HG02884 (cell line): ENCODE data around the gene SAXO1.

Source experiments
- ATAC-seq: cut with Tn5 transposase; IDR thresholded peaks from one replicate; pipeline ENCODE4 v1.9.1; 2021; ENCODE audit warnings: mild to moderate bottlenecking, moderate library complexity; ENCODE audit not compliant: unreplicated experiment

Gene SAXO1, protein sequence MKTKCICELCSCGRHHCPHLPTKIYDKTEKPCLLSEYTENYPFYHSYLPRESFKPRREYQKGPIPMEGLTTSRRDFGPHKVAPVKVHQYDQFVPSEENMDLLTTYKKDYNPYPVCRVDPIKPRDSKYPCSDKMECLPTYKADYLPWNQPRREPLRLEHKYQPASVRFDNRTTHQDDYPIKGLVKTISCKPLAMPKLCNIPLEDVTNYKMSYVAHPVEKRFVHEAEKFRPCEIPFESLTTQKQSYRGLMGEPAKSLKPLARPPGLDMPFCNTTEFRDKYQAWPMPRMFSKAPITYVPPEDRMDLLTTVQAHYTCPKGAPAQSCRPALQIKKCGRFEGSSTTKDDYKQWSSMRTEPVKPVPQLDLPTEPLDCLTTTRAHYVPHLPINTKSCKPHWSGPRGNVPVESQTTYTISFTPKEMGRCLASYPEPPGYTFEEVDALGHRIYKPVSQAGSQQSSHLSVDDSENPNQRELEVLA

GRCh38 chr9:19033015-19033414 is at the start of gene SAXO1:
TSS of gene SAXO1 (minus strand) at chr9:19033209. CDS start at chr9:19032908, 301 bp downstream.
- ATAC-seq: no peak

DNA sequence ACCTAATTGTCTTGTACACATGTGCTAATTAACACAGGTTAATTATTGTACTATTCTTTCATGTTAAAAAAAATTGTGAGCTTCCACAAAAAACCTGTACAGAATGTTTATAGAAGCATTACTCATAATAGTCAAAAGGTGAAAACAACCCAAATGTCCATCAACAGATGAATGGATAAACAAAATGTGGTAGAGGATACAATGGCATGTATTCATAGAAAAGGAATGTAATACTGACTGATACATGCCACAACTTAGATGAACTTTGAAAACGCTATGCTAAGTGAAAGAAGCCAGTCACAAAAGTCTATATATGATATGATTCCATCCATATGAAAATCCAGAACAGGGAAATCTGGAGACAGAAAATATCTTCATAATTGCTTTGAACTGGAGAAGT is 41.8 kb upstream of the SAXO1 start:
- no peak for ATAC-seq

DNA sequence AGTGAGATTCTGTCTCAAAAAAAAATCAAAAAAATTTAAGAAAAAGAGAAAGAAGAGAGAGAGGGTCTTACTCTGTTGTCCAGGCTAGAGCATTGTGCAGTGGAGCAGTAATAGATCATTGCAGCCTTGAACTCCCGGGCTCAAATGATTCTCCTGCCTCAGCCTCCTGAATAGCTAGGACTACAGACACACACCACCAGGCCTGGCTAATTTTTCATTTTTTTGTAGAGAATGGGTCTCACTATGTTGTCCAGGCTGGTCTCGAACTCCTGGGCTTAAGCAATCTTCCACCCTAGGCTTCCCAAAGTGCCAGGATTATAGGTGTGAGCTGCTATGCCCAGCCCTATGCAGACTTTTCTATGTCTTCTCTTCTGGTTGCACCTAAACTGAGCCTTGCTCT is 41.2 kb upstream of the SAXO1 start:
- ATAC-seq: no peak

DNA sequence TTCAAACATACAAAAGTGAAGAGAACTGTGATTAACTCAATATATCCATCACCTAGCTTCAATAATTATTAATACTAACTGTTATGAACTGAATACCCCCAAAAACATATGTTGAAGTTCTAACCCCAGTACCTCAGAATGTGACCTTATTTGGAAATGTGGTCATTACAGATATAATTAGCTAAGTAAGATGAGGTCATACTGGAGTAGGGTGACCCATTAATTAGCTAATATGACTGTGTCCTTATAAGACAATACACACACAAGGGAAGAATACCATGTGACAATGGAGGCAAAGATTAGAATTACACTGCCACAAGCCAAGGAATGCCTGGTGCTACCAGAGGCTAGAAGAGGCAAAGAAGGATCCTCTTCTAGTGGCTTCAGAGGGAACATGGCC is 24.0 kb upstream of the SAXO1 start:
- no peak for ATAC-seq

DNA sequence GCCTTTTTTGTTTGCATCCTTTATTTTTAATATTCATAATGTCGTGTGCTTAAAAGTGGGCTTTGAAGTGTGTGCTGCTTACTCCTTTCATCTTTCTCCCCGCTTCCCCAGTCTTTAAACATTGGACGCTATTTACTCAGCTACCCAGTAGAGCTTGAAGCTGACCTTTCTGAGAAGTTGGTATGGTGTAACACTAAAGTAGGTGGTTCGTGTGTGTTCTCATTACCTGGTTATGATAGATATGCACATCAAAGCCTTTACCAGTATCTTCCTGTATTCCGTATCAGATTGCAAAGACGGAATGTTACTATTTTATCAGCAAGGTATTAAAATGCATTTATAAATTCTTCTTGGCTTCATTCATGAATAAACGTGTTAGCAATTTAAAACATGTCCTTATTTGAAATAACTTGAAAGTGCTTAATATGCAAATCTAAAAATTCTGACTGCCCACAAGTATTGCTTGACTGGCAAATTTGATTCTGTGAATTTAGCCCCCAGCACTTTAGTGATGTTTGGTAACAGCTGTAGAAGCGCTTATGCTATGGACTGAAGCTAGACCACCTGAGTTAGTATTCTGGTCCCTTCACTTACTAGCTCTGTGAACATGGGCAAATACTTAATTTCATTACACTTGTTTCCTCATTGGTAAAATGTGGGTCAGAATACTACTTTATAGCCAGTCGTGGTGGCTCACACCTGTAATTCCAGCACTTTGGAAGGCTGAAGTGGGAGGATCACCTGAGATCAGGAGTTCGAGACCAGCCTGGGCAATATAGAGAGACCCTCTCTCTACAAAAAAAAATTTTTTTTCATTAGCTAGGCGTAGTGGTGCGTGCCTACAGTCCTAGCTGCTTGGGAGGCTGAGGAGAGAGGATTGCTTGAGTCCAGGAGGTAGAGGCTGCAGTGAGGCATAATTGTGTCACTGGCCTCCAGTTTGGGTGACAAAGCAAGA is 17.9 kb upstream of the SAXO1 start:
- no peak for ATAC-seq

GRCh38 chr9:19049917-19050636 is 17.1 kb upstream of the SAXO1 start:
- ATAC-seq: no peak

DNA sequence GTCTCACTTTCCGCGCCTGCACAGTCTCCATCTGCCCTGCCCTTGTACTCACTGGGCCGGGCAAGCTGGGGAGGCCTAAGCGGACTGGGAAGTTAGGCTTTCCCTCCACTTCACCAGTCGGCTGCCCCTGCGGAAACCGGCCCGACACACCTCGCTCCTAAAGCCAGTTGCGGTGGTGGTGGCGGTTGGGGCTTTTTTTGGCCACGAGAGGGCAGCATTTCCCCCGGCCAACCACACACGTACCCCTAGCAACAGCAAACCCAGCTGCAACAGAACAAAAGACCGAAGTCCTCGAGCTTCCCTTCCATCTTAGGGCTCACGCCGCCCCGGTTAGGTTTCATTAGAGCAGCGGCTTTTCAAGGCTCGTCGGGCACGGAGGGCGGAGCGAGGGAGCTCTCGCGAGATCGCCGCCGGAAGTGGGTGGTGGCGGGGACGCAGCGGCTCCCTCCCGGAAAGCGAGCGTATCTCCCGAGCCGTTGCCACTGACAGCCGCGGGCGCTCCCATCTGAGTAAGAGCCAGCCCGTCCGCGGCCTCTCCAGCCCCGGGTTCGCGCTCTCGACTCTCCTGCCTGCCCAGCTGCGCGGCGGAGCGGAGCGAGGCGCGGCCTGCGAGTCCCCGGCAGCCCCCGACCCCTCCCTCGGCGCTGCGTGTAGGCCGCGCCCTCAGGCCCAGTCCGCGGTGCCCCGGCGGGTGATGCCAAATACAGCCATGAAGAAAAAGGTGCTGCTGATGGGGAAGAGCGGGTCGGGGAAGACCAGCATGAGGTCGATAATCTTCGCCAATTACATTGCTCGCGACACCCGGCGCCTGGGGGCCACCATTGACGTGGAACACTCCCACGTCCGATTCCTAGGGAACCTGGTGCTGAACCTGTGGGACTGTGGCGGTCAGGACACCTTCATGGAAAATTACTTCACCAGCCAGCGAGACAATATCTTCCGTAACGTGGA is 16.2 kb upstream of the SAXO1 start, which contains the start of gene RRAGA:
RRAGA (plus strand) TSS at position 462 of the 951 bp plus-strand sequence; CDS start at position 695, 233 bp downstream.
- ATAC-seq: peak; percentile 85

GRCh38 chr9:19036611-19037010 is 3.6 kb upstream of the SAXO1 start:
- ATAC-seq: no peak

DNA sequence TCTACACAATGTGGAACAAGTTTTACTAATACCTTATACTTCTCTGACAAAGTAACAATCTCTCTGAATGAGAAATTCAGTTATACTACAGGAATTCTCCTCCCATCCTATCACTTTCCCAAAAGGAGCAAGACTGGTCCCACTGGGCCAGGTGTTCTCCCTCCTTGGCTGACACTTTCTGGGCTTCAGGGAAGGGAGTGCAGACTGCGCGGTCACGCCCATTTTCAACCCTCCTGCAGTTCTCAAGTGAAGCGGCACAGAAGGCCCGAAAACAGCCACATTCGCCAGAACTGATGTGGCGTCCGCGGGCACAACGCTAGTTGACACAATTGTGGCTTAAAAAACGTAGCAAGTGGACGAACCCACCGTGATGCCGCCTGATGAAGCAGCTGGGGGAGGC is 603 bp downstream of the SAXO1 start:
- ATAC-seq: no peak

DNA sequence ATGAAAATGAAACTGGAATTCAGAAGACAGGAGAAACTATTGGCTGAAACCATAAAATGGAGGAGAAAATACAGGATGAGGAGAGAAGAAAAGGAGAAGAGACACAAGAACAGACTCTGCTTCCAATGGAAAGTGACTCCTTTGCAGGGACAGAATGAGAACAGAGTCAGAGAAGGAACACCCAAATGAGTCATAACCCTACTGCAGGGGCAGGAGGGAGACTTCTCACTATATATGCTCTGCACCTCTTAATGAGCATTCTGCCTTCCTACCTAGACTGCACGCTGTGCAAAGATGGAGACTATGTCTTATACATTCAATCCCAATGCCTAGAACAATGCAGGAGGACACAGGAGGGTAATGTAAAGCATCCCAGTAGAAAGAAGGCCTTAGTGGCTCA is 2.1 kb downstream of the SAXO1 start:
- ATAC-seq: peak; percentile 89

DNA sequence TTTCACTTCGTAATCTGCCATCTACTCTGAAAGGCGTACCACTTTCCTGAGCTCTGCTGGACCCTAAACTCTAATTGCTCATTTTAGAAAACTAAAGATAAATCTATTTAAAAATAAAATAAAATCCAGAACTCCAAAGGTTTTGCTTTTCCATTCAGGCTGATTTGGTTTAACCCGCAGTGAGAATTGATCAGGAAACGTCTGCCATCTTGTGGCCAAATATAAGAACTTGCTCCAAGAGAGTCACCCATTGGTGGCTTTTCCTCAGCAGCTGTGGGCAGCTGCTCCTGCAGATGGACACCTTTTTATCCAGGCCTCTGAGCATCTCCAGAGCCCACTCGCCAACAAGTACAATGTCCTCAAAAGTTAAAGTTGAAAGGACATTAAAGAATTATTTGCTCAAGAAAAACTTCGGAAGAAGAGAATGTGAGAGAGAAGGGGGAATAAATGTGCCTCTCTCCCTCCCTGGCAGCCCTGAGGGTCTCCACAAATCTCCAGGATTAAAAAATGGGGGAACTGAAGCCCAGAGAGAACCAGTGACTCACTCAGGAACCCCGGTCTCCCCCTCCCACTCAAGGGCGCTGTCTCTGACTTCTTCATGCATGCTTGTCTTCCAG is 4.1 kb downstream of the SAXO1 start:
- ATAC-seq: peak; percentile 43

- ATAC-seq: no peak
Observed at GRCh38 chr9:19027825-19028224, 5.2 kb downstream of the SAXO1 start.

GRCh38 chr9:19026375-19026774 is 6.6 kb downstream of the SAXO1 start:
- ATAC-seq: peak; percentile 30

DNA sequence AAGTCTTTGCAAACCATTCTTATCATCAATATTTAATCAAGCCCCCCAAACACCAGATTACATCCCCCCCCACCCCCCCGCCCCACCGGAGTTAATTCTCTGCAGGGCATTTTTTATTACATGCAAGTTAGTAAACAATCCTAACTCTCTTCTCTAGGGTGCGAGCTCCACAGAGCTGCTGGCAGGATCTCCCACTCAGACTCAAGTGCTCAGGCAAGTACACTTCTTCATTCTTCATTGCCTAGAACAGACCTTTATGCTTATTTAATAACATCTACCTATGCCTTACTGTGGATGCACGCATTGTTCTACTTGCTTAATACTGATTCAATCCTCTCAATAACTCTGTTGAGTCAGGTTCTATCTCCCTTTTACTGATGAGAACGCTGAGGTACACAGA is 9.9 kb downstream of the SAXO1 start:
- ATAC-seq: no peak

DNA sequence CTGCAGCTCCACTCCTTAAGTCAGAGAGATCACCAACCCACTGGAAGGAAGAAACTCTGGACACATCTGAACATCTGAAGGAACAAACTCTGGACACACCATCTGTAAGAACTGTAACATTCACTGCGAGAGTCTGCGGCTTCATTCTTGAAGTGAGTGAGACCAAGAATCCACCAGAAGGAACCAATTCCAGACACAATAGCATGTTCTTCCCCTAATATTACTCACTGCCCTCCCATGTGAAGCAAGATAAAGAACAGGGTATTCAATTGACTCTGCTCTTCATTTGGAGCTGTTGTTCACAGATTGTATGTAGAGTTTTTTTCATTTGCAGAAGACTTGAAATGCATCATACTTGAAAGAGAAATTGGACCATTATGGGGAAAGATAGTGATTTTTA is 10.8 kb downstream of the SAXO1 start:
- ATAC-seq: peak; percentile 71

DNA sequence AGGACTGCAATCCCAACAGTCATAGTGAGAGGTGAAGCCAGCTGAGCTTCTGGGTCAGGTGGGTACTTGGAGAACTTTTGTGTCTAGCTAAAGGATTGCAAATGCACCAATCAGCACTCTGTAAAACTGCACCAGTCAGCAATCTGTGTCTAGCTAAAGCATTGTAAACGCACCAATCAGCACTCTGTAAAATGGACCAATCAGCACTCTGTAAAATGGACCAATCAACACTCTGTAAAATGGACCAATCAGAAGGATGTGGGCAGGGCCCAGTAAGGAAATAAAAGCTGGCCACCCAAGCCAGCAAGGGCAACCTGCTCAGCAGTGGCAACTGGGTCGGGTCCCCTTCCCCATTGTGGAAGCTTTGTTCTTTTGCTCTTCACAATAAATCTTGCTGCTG is 11.4 kb downstream of the SAXO1 start:
- ATAC-seq: peak; percentile 6

GRCh38 chr9:19020886-19021455 is 12.0 kb downstream of the SAXO1 start:
- ATAC-seq: no peak

DNA sequence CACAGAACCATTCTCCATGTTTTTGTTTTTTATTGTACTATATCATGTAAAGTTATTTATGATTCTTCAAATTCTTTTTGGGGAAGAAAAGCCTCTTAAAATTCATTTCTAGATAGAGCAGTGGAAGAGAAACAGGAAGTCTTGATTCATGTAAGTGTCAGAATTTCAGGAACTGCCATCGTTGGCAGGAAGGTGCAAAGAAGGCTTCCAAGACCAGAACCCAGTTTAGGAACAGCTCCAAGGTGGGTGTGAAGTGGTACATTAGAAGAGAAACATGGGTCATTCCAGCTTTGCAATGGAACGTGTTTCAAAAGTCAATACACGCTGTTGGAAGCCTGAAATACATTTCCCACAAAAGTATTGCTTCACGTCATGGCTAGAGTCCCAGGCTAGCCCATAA is 14.8 kb downstream of the SAXO1 start:
- no peak for ATAC-seq

DNA sequence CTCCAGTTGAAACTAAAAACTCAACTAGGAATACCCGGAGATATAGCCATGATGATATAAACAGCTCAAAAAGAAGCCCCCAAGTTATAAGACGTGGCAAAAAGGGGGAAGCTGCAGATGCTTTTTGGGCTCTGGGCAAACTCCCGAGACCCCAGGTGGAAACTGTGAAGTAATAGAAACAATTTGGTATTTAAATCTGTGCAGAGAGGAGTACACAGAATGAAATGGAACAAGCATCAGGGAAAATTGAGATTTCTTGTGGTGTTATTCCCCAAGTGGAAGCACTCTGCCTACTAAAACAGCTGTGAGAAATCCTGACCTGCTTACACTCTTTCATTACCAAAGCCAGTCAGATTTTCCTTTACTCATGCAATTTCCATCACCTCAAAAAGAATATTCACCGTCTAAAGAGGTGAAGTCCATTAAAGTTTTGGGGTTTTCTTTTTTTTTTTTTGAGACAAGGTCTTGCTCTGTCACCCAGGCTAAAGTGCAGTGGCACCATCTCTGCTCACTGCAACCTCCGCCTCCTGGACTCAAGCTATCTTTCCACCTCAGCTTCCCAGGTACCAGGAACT is 23.5 kb downstream of the SAXO1 start:
- ATAC-seq: no peak
